GM12878 (cell line): Measurements from ENCODE around the gene TAF11. TPM values are rescaled to one million over a fixed set of nuclear protein-coding genes. Genes with fewer than 3 reads are reported as not detected.

ENCODE experiments used
- ASH2L ChIP-seq: fragments of 300-600, 200-600 bp; sonication (generic); IDR thresholded peaks from 2 replicates; pipeline ENCODE4 v1.6.1; 2017; ENCODE audit warnings: low read depth, mild to moderate bottlenecking, borderline replicate concordance
- CHD2 ChIP-seq: IDR thresholded peaks from 2 replicates; pipeline ENCODE4 v1.6.1; 2011; ENCODE audit warnings: low read depth, low read length, improper control_type of control experiment, borderline replicate concordance
- GABPA ChIP-seq: IDR thresholded peaks from 2 replicates; pipeline ENCODE4 v1.6.1; 2014; ENCODE audit warnings: antibody characterized with exemption, low read depth, mild to moderate bottlenecking, inconsistent platforms
- GATAD2B ChIP-seq: fragments of 450-650 bp; conservative IDR thresholded peaks from 2 replicates; pipeline ENCODE4 v1.6.1; 2017; ENCODE audit warnings: low read depth, mild to moderate bottlenecking, moderate library complexity
- JUND ChIP-seq: IDR thresholded peaks from 2 replicates; pipeline ENCODE4 v1.6.1; 2012; ENCODE audit warnings: low read depth, mild to moderate bottlenecking, low read length, improper control_type of control experiment, moderate library complexity
- KAT2A ChIP-seq: conservative IDR thresholded peaks from 2 replicates; pipeline ENCODE4 v1.6.1; 2011; ENCODE audit warnings: low read depth, low read length; ENCODE audit not compliant: control insufficient read depth
- KDM1A ChIP-seq: fragments of 200-600 bp; sonication (generic); IDR thresholded peaks from 2 replicates; pipeline ENCODE4 v1.6.1; 2016; ENCODE audit warnings: borderline replicate concordance
- KLF5 ChIP-seq: fragments of 450-650 bp; IDR thresholded peaks from 2 replicates; pipeline ENCODE4 v1.6.1; 2014; ENCODE audit warnings: mild to moderate bottlenecking; ENCODE audit not compliant: partially characterized antibody
- MYB ChIP-seq: fragments of 150-350 bp; IDR thresholded peaks from 2 replicates; pipeline ENCODE4 v1.6.1; 2014; ENCODE audit warnings: mild to moderate bottlenecking, low read depth, low read length, borderline replicate concordance
- NFYA ChIP-seq: IDR thresholded peaks from 2 replicates; pipeline ENCODE4 v1.6.1; 2011; ENCODE audit warnings: low read depth, mild to moderate bottlenecking, low read length, improper control_type of control experiment, borderline replicate concordance
- NFYB ChIP-seq: IDR thresholded peaks from 2 replicates; pipeline ENCODE4 v1.6.1; 2011; ENCODE audit warnings: low read depth, mild to moderate bottlenecking, low read length, improper control_type of control experiment, moderate library complexity; ENCODE audit not compliant: insufficient read depth
- PKNOX1 ChIP-seq: fragments of 450-650 bp; IDR thresholded peaks from 2 replicates; pipeline ENCODE4 v1.6.1; 2016; ENCODE audit warnings: mild to moderate bottlenecking
- POLR2AphosphoS2 ChIP-seq: IDR thresholded peaks from 2 replicates; pipeline ENCODE4 v1.6.1; 2011; ENCODE audit warnings: low read depth, mild to moderate bottlenecking, low read length, improper control_type of control experiment, moderate library complexity
- RBBP5 ChIP-seq: fragments of 200-600 bp; sonication (generic); conservative IDR thresholded peaks from 2 replicates; pipeline ENCODE4 v1.6.1; 2016
- REST ChIP-seq: IDR thresholded peaks from 2 replicates; pipeline ENCODE4 v1.6.1; 2012; ENCODE audit warnings: mild to moderate bottlenecking, low read depth, low read length
- RFX5 ChIP-seq: IDR thresholded peaks from 2 replicates; pipeline ENCODE4 v1.6.1; 2011; ENCODE audit warnings: low read depth, low read length, improper control_type of control experiment
- STAT1 ChIP-seq: fragments of 450-650 bp; conservative IDR thresholded peaks from 2 replicates; pipeline ENCODE4 v1.6.1; 2014; ENCODE audit warnings: antibody characterized with exemption, mild to moderate bottlenecking
- SUPT20H ChIP-seq: IDR thresholded peaks from 2 replicates; pipeline ENCODE4 v1.6.1; 2011; ENCODE audit warnings: low read depth, mild to moderate bottlenecking, low read length, moderate library complexity, borderline replicate concordance; ENCODE audit not compliant: control insufficient read depth
- TCF7 ChIP-seq: IDR thresholded peaks from 2 replicates; pipeline ENCODE4 v1.6.1; 2014; ENCODE audit warnings: antibody characterized with exemption, borderline replicate concordance
- ZBTB11 ChIP-seq: fragments of 450-650 bp; formaldehyde crosslinking; IDR thresholded peaks from 2 replicates; pipeline ENCODE4 v1.5.0; 2022; ENCODE audit warnings: mild to moderate bottlenecking, missing genetic modification characterization
- ZNF217 ChIP-seq: fragments of 450-650 bp; IDR thresholded peaks from 2 replicates; pipeline ENCODE4 v1.6.1; 2017; ENCODE audit warnings: antibody characterized with exemption, mild to moderate bottlenecking
- ZNF24 ChIP-seq: fragments of 450-650 bp; IDR thresholded peaks from 2 replicates; pipeline ENCODE4 v1.6.1; 2017; ENCODE audit warnings: antibody characterized with exemption, mild to moderate bottlenecking
- ZNF384 ChIP-seq: IDR thresholded peaks from 2 replicates; pipeline ENCODE4 v1.6.1; 2012; ENCODE audit warnings: low read depth, mild to moderate bottlenecking, low read length, improper control_type of control experiment, borderline replicate concordance
- polyA plus RNA-seq, 11 experiments: library from polyadenylated mRNA; depleted of rRNA in 4 of 11; unstranded in 6 of 11; stranded (reverse) in 5 of 11; fragments of >200 nt; fragmentation: Nextera tagmentation in 4 of 11; fragmentation: Illumina TruSeq in 1 of 11; extraction: Ambion mirVana in 4 of 11; extraction: Trizol in 1 of 11; gene quantifications; 1 replicate in 1 of 11; 2 replicates in 10 of 11; pipeline versions ENCODE4 v1.2.1 to v1.2.3, GENCODE V29; 2011 to 2016; ENCODE audit warnings: inconsistent platforms in 2 of 11, missing spikeins in 2 of 11, low read depth in 1 of 11
- total RNA-seq, 4 experiments: library from RNA; depleted of rRNA in 3 of 4; stranded (reverse); fragments of >200 nt in 3 of 4; fragmentation: Illumina TruSeq in 1 of 4; extraction: Trizol in 1 of 4; gene quantifications; 2 replicates each; pipeline versions ENCODE4 v1.2.1 to v1.2.3, GENCODE V29; 2013 to 2021

The TAF11 gene
- total and polyA plus RNA-seq, 10 of the 15 experiments (the other 5 are each of a cell fraction or from before 2014, with no cell fraction given): 24.6 to 59.2 (median 32.0) TPM

- TF ChIP-seq PKNOX1 (no peak), STAT1 (peak; percentile 87; the same call in 1 of the 2 replicates), KDM1A (no peak), POLR2AphosphoS2 (peak; percentile 69; the same call in 1 of the 2 replicates), GATAD2B (peak; percentile 35; the same call in 1 of the 2 replicates), GABPA (peak; percentile 84), REST (0 out of 2 replicates have a peak, but pooled peaks have one; percentile 44), ZBTB11 (CRISPR knock-in tag) (no peak), NFYA (no peak), ZNF217 (no peak), RBBP5 (no peak), KLF5 (no peak), ZNF384 (0 out of 2 replicates have a peak, but pooled peaks have one; percentile 17), TCF7 (no peak), NFYB (no peak), MYB (no peak), JUND (0 out of 2 replicates have a peak, but pooled peaks have one; percentile 36), ASH2L (0 out of 2 replicates have a peak, but pooled peaks have one; percentile 73), RFX5 (no peak), ZNF24 (peak; percentile 54; the same call in 1 of the 2 replicates), KAT2A (no peak), SUPT20H (no peak), CHD2 (peak; percentile 75)
Observed at GRCh38 chr6:34887753-34888513, at the start of gene TAF11 (continued).
